Glomerular endothelial cell (primary cell): ENCODE results near the gene BAIAP2. TPM values are rescaled to one million over a fixed set of nuclear protein-coding genes. Genes with fewer than 3 reads are reported as not detected.

Experiments
- DNase-seq: peaks from one replicate; pipeline ENCODE4 v3.0.0-alpha.2; 2011; ENCODE audit warnings: low read depth, low spot score; ENCODE audit errors: extremely low read depth
- total RNA-seq: library from RNA; depleted of rRNA; stranded (reverse); fragments of >200 nt; gene quantifications from 2 replicates; pipeline ENCODE4 v1.2.3, GENCODE V29; 2015

BAIAP2 gene
- total RNA-seq, 1 donor from 2014 or later = 30.6 TPM

GRCh38 chr17:81035521-81036196 is 708 bp downstream of the BAIAP2 start:
- DNase-seq = no peak

- DNase-seq = no peak
Observed at GRCh38 chr17:81036197-81036941, 1.4 kb downstream of the BAIAP2 start.

GRCh38 chr17:81037026-81037797 is 2.3 kb downstream of the BAIAP2 start:
- no peak for DNase-seq

- DNase-seq = no peak
Observed at GRCh38 chr17:81037798-81038733, 3.1 kb downstream of the BAIAP2 start.

- DNase-seq = no peak
Observed at GRCh38 chr17:81039096-81039495, 4.1 kb downstream of the BAIAP2 start.

- DNase-seq = no peak
Observed at GRCh38 chr17:81039854-81040758, 5.2 kb downstream of the BAIAP2 start.

GRCh38 chr17:81040791-81041337 is 5.9 kb downstream of the BAIAP2 start:
- DNase-seq = no peak

- DNase-seq = no peak
Observed at GRCh38 chr17:81042606-81043005, 7.7 kb downstream of the BAIAP2 start.

- DNase-seq = no peak
Observed at GRCh38 chr17:81043319-81043724, 8.4 kb downstream of the BAIAP2 start.

- DNase-seq = no peak
Observed at GRCh38 chr17:81043725-81044427, 8.9 kb downstream of the BAIAP2 start.

- no peak for DNase-seq
Observed at GRCh38 chr17:81044428-81044763, 9.4 kb downstream of the BAIAP2 start.

GRCh38 chr17:81044764-81045589 is 10.0 kb downstream of the BAIAP2 start:
- peak; percentile 72 for DNase-seq

- no peak for DNase-seq
Observed at GRCh38 chr17:81045590-81046095, 10.7 kb downstream of the BAIAP2 start.

- DNase-seq = no peak
Observed at GRCh38 chr17:81046132-81046769, 11.3 kb downstream of the BAIAP2 start.

GRCh38 chr17:81046770-81047359 is 11.9 kb downstream of the BAIAP2 start:
- DNase-seq = no peak

- DNase-seq = no peak
Observed at GRCh38 chr17:81048827-81049371, 13.9 kb downstream of the BAIAP2 start.
